Measurements from ENCODE around the gene CSF2.

Gene CSF2

GRCh38 chr5:132070460-132071337 is 2.9 kb upstream of the CSF2 start:
- DNase-seq: no peak

GRCh38 chr5:132071338-132071707 is 2.3 kb upstream of the CSF2 start:
- DNase-seq: no peak

GRCh38 chr5:132072070-132072469 is 1.5 kb upstream of the CSF2 start:
- DNase-seq: no peak

- peak; percentile 65 for DNase-seq
Measured at GRCh38 chr5:132072528-132072927, 1.1 kb upstream of the CSF2 start.

- DNase-seq: no peak
Measured at GRCh38 chr5:132074091-132074771, 642 bp downstream of the CSF2 start.

GRCh38 chr5:132074772-132075718 is 1.5 kb downstream of the CSF2 start:
- peak; percentile 64 for DNase-seq

- no peak for DNase-seq
Measured at GRCh38 chr5:132075719-132076077, 2.1 kb downstream of the CSF2 start.

GRCh38 chr5:132076202-132076830 is 2.7 kb downstream of the CSF2 start:
- DNase-seq: no peak

- DNase-seq: no peak
Measured at GRCh38 chr5:132076983-132077382, 3.4 kb downstream of the CSF2 start.

GRCh38 chr5:132079081-132079480 is 5.5 kb downstream of the CSF2 start:
- DNase-seq: no peak

GRCh38 chr5:132079619-132080018 is 6.0 kb downstream of the CSF2 start:
- DNase-seq: no peak

GRCh38 chr5:132080595-132080994 is 7.0 kb downstream of the CSF2 start:
- DNase-seq: no peak

GRCh38 chr5:132081458-132081857 is 7.9 kb downstream of the CSF2 start:
- no peak for DNase-seq

GRCh38 chr5:132082329-132083023 is 8.9 kb downstream of the CSF2 start:
- no peak for DNase-seq

GRCh38 chr5:132083071-132083678 is 9.6 kb downstream of the CSF2 start:
- DNase-seq: no peak

- DNase-seq: no peak
Measured at GRCh38 chr5:132085686-132086085, 12.1 kb downstream of the CSF2 start.

GRCh38 chr5:132086277-132086794 is 12.7 kb downstream of the CSF2 start:
- peak; percentile 85 for DNase-seq

- DNase-seq: no peak
Measured at GRCh38 chr5:132087176-132087575, 13.6 kb downstream of the CSF2 start.

GRCh38 chr5:132087661-132088060 is 14.1 kb downstream of the CSF2 start:
- DNase-seq: no peak

- no peak for DNase-seq
Measured at GRCh38 chr5:132089363-132089762, 15.8 kb downstream of the CSF2 start.

GRCh38 chr5:132090107-132090506 is 16.5 kb downstream of the CSF2 start:
- DNase-seq: peak; percentile 32

All from NCI-H2029 (cell line).